22Rv1 (cell line): ENCODE data around the gene RNF167.

Source experiments
- ZFX ChIP-seq: fragments of 450-650 bp; IDR thresholded peaks from 2 replicates; pipeline ENCODE4 v1.6.1; 2017; ENCODE audit warnings: antibody characterized with exemption, borderline replicate concordance
- TF ChIP-seq, protein P1 (sequence below): fragments of 450-650 bp; IDR thresholded peaks from 2 replicates; pipeline ENCODE4 v1.5.1; 2017; ENCODE audit warnings: mild to moderate bottlenecking

- TF ChIP-seq, protein P1, sequence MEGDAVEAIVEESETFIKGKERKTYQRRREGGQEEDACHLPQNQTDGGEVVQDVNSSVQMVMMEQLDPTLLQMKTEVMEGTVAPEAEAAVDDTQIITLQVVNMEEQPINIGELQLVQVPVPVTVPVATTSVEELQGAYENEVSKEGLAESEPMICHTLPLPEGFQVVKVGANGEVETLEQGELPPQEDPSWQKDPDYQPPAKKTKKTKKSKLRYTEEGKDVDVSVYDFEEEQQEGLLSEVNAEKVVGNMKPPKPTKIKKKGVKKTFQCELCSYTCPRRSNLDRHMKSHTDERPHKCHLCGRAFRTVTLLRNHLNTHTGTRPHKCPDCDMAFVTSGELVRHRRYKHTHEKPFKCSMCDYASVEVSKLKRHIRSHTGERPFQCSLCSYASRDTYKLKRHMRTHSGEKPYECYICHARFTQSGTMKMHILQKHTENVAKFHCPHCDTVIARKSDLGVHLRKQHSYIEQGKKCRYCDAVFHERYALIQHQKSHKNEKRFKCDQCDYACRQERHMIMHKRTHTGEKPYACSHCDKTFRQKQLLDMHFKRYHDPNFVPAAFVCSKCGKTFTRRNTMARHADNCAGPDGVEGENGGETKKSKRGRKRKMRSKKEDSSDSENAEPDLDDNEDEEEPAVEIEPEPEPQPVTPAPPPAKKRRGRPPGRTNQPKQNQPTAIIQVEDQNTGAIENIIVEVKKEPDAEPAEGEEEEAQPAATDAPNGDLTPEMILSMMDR, result peak; percentile 37
- no peak for TF ChIP-seq ZFX
Measured at GRCh38 chr17:4956493-4957061, 16.5 kb downstream of the RNF167 start.
